H1 (cell line): ENCODE measurements around the gene TENT4A. TPM values are rescaled to one million over a fixed set of nuclear protein-coding genes. Genes with fewer than 3 reads are reported as not detected.

Experiments used
- CTCF ChIA-PET: fragments of 300-600 bp; sonication (Branson Sonifier 250); formaldehyde crosslinking; loops from one replicate; lab custom pipeline; 2021; ENCODE audit not compliant: partially characterized antibody; lab: Charles Lee
- POLR2A ChIA-PET: fragments of 300-600 bp; sonication (Branson Sonifier 250); formaldehyde crosslinking; loops from one replicate; lab custom pipeline; 2021; ENCODE audit warnings: inconsistent platforms; ENCODE audit not compliant: partially characterized antibody; lab: Charles Lee
- DNase-seq, 2 experiments: peaks; one replicate each; pipeline versions ENCODE4 v3.0.0 to v3.0.0-alpha.2; 2010 to 2022; ENCODE audit warnings: low spot score in 2 of 2, low read depth in 1 of 2, mixed read lengths in 1 of 2
- FAIRE-seq: peaks from 2 replicates; lab custom pipeline; 2011; peaks lifted over from hg19 to GRCh38; lab: Jason Lieb, UNC
- H2AFZ ChIP-seq: 2 replicates; pipeline ENCODE4 v1.8.1; 2012; ENCODE audit warnings: low read length, inconsistent platforms
- H2AK5ac ChIP-seq: 2 replicates; pipeline ENCODE4 v1.6.1; 2013; ENCODE audit warnings: low read depth, low read length
- H2BK120ac ChIP-seq: replicated peaks from 2 replicates; pipeline ENCODE3; 2013; ENCODE audit warnings: low read depth, low read length, inconsistent platforms
- H2BK12ac ChIP-seq: 2 replicates; pipeline ENCODE4 v1.6.1; 2013; ENCODE audit warnings: low read depth, low read length
- H2BK15ac ChIP-seq: 2 replicates; pipeline ENCODE4 v1.6.1; 2013; ENCODE audit warnings: low read length
- H2BK20ac ChIP-seq: 2 replicates; pipeline ENCODE4 v1.6.1; 2013; ENCODE audit warnings: low read length
- H2BK5ac ChIP-seq: 2 replicates; pipeline ENCODE4 v1.6.1; 2013; ENCODE audit warnings: low read depth, low read length
- H3K14ac ChIP-seq: 2 replicates; pipeline ENCODE4 v1.6.1; 2013; ENCODE audit warnings: inconsistent platforms; ENCODE audit not compliant: insufficient read length
- H3K18ac ChIP-seq: 2 replicates; pipeline ENCODE4 v1.6.1; 2013; ENCODE audit warnings: low read length; ENCODE audit errors: extremely low read depth
- H3K23ac ChIP-seq: 2 replicates; pipeline ENCODE4 v1.6.1; 2013; ENCODE audit warnings: inconsistent platforms; ENCODE audit not compliant: insufficient read length
- H3K23me2 ChIP-seq: 2 replicates; pipeline ENCODE4 v1.6.1; 2013; ENCODE audit warnings: low read depth, low read length
- H3K27ac ChIP-seq: 2 replicates; pipeline ENCODE4 v1.6.1; 2011; ENCODE audit warnings: low read depth, low read length, inconsistent platforms
- H3K27me3 ChIP-seq, 4 experiments: replicated peaks in 1 of 4; 1 replicate in 1 of 4; 2 replicates in 3 of 4; pipeline versions ENCODE4 v1.6.1 to v1.8.1; 2011 to 2013; ENCODE audit warnings: low read length in 3 of 4, mild to moderate bottlenecking in 3 of 4, inconsistent platforms in 2 of 4, mixed read lengths in 2 of 4, moderate library complexity in 1 of 4; ENCODE audit not compliant: control insufficient read depth in 3 of 4, insufficient read depth in 3 of 4; ENCODE audit errors: extremely low read depth in 1 of 4
- H3K36me3 ChIP-seq, 4 experiments: 2 replicates each; pipeline versions ENCODE4 v1.6.1 to v1.8.1; 2011 to 2013; ENCODE audit warnings: mild to moderate bottlenecking in 4 of 4, low read length in 3 of 4, moderate library complexity in 2 of 4, control low read depth in 1 of 4, inconsistent platforms in 1 of 4; ENCODE audit not compliant: insufficient read depth in 4 of 4, control insufficient read depth in 2 of 4
- H3K4ac ChIP-seq: replicated peaks from 2 replicates; pipeline ENCODE3; 2013; ENCODE audit warnings: low read length, low read depth, mixed read lengths, inconsistent platforms; ENCODE audit not compliant: insufficient read length
- H3K4me1 ChIP-seq, 4 experiments: replicated peaks in 1 of 4; 1 replicate in 1 of 4; 2 replicates in 3 of 4; pipeline versions ENCODE4 v1.6.1 to v1.8.1; 2011 to 2013; ENCODE audit warnings: low read length in 3 of 4, inconsistent platforms in 2 of 4, mixed read lengths in 1 of 4; ENCODE audit not compliant: insufficient read depth in 4 of 4, control insufficient read depth in 3 of 4
- H3K4me2 ChIP-seq, 2 experiments: 2 replicates each; pipeline versions ENCODE4 v1.6.1 to v1.8.1; 2011 to 2013; ENCODE audit warnings: low read depth in 2 of 2, low read length in 2 of 2, control low read depth in 1 of 2, inconsistent platforms in 1 of 2, mild to moderate bottlenecking in 1 of 2; ENCODE audit not compliant: insufficient read depth in 1 of 2
- H3K4me3 ChIP-seq, 4 experiments: fragments of 200-600, 300-600 bp in 1 of 4; sonication (generic), shearing (Covaris generic), sonication (Bioruptor Twin) in 1 of 4; 2 replicates each; pipeline versions ENCODE4 v1.5.1 to v1.8.1; 2011 to 2016; ENCODE audit warnings: low read length in 4 of 4, low read depth in 3 of 4, control low read depth in 2 of 4, inconsistent platforms in 2 of 4, mild to moderate bottlenecking in 2 of 4, mixed read lengths in 1 of 4, moderate library complexity in 1 of 4; ENCODE audit not compliant: insufficient read depth in 2 of 4; ENCODE audit errors: extremely low read depth in 1 of 4
- H3K56ac ChIP-seq: replicated peaks from 2 replicates; pipeline ENCODE3; 2013; ENCODE audit warnings: low read depth, mild to moderate bottlenecking, mixed read lengths, low read length, inconsistent platforms; ENCODE audit not compliant: insufficient read length
- H3K79me1 ChIP-seq: 2 replicates; pipeline ENCODE4 v1.6.1; 2013; ENCODE audit warnings: low read depth, low read length, control low read depth
- H3K79me2 ChIP-seq, 2 experiments: 2 replicates each; pipeline versions ENCODE4 v1.6.1 to v1.8.1; 2012 to 2013; ENCODE audit warnings: low read length in 2 of 2, mild to moderate bottlenecking in 2 of 2, inconsistent platforms in 1 of 2; ENCODE audit not compliant: insufficient read depth in 2 of 2, control insufficient read depth in 1 of 2
- H3K9ac ChIP-seq, 4 experiments: replicated peaks in 1 of 4; 1 replicate in 1 of 4; 2 replicates in 3 of 4; pipeline versions ENCODE4 v1.6.1 to v1.8.1; 2011 to 2013; ENCODE audit warnings: low read depth in 3 of 4, low read length in 3 of 4, control low read depth in 2 of 4, mild to moderate bottlenecking in 2 of 4, moderate library complexity in 2 of 4, inconsistent platforms in 1 of 4; ENCODE audit errors: extremely low read depth in 1 of 4
- H3K9me3 ChIP-seq, 2 experiments: 2 replicates each; pipeline versions ENCODE4 v1.6.1 to v1.8.1; 2012 to 2013; ENCODE audit warnings: mild to moderate bottlenecking in 2 of 2, moderate library complexity in 2 of 2, control low read depth in 1 of 2, inconsistent platforms in 1 of 2, low read depth in 1 of 2, low read length in 1 of 2, mixed read lengths in 1 of 2; ENCODE audit not compliant: insufficient read depth in 2 of 2
- H4K20me1 ChIP-seq, 2 experiments: replicated peaks in 1 of 2; 2 replicates each; pipeline versions ENCODE3 to v1.8.1; 2011 to 2013; ENCODE audit warnings: inconsistent platforms in 2 of 2, low read length in 2 of 2, mild to moderate bottlenecking in 1 of 2; ENCODE audit not compliant: insufficient read depth in 2 of 2, control insufficient read depth in 1 of 2
- H4K5ac ChIP-seq: 2 replicates; pipeline ENCODE4 v1.6.1; 2013; ENCODE audit warnings: low read length, low read depth, mixed read lengths, inconsistent platforms; ENCODE audit not compliant: insufficient read length
- H4K8ac ChIP-seq: 2 replicates; pipeline ENCODE4 v1.8.0; 2013; ENCODE audit warnings: mild to moderate bottlenecking, moderate library complexity, low read length, inconsistent platforms; ENCODE audit not compliant: insufficient read depth; ENCODE audit errors: extremely low read depth
- H4K91ac ChIP-seq: replicated peaks from 2 replicates; pipeline ENCODE3; 2013; ENCODE audit warnings: low read length, mixed read lengths, inconsistent platforms; ENCODE audit not compliant: insufficient read length
- BRCA1 ChIP-seq: IDR thresholded peaks from 2 replicates; pipeline ENCODE4 v1.6.1; 2012; ENCODE audit warnings: low read depth, low read length, improper control_type of control experiment
- CTBP2 ChIP-seq: IDR thresholded peaks from 2 replicates; pipeline ENCODE4 v1.7.0; 2011; ENCODE audit warnings: borderline replicate concordance, mild to moderate bottlenecking, moderate library complexity, mixed read lengths, low read length; ENCODE audit not compliant: insufficient read depth, insufficient read length
- POU5F1 ChIP-seq: IDR thresholded peaks from 2 replicates; pipeline ENCODE4 v1.6.1; 2011; ENCODE audit warnings: low read depth, mild to moderate bottlenecking, low read length, moderate library complexity
- RAD21 ChIP-seq, 2 experiments: IDR thresholded peaks in 1 of 2; conservative IDR thresholded peaks in 1 of 2; 2 replicates each; pipeline ENCODE4 v1.6.1; 2011; ENCODE audit warnings: low read depth in 2 of 2, low read length in 2 of 2, improper control_type of control experiment in 1 of 2, inconsistent platforms in 1 of 2, mild to moderate bottlenecking in 1 of 2, moderate library complexity in 1 of 2
- TCF12 ChIP-seq: IDR thresholded peaks from 2 replicates; pipeline ENCODE4 v1.6.1; 2011; ENCODE audit warnings: low read depth, mild to moderate bottlenecking, low read length
- USF2 ChIP-seq: IDR thresholded peaks from 2 replicates; pipeline ENCODE4 v1.6.1; 2011; ENCODE audit warnings: low read length, improper control_type of control experiment
- WGBS, 2 experiments: shearing (Covaris generic) in 1 of 2; methylation state at CpG; one replicate each; pipeline versions ENCODE4 v1.1.6 to v1.1.7; 2013 to 2015; ENCODE audit warnings: low lambda C conversion rate in 2 of 2, mixed read lengths in 2 of 2, inconsistent platforms in 1 of 2, low coverage in 1 of 2, missing lambda C conversion rate in 1 of 2; ENCODE audit not compliant: insufficient replicate concordance in 2 of 2, insufficient coverage in 1 of 2, insufficient read length in 1 of 2; ENCODE audit errors: extremely low coverage in 1 of 2, missing lambda C conversion rate in 1 of 2; 5-methylcytosine and 5-hydroxymethylcytosine counted together
- polyA plus RNA-seq, 7 experiments: library from polyadenylated mRNA; depleted of rRNA in 3 of 7; stranded (reverse) in 5 of 7; unstranded in 2 of 7; fragments of >200 nt in 5 of 7; fragments of 200-250 nt in 2 of 7; gene quantifications; 1 replicate in 5 of 7; 2 replicates in 1 of 7; 4 replicates in 1 of 7; pipeline versions ENCODE4 v1.2.1 to v1.2.3, GENCODE V29; 2011 to 2013; ENCODE audit warnings: missing spikeins in 2 of 7, mixed read lengths in 2 of 7
- total RNA-seq: library from RNA; stranded (reverse); fragmentation: NEBNext Ultra II Directional; extraction: Animal tissue kit (Norgen Biotek cat#: 25700); gene quantifications from 2 replicates; pipeline ENCODE4 v1.2.1, GENCODE V29; 2021

TENT4A gene
- total and polyA plus RNA-seq, 2 of the 8 experiments (the other 6 are each of a cell fraction or from before 2014, with no cell fraction given) = 8.9 to 25.1 TPM

DNA sequence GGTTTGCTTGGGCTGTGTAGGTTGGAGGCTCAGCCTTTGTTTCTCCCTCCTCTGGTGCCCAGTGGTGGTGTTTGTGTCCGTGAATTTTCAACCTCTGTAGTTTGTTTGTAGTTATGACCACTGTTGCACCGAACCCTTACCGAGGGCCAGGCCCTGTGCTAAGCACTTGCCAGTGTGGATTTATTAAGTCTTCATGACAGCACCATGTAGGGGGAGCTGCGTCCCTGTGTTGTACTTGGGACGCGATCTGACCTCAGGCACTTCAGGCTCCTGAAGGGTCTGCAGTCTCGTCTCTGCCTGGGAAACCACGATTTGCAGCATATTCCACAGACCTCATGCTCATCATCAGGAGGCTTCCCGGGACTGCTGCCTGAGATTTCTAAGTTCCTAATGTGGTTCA, 12.8 kb downstream of the TENT4A start:
- CTCF ChIA-PET = interaction anchor here (0.8 to 1.9 kb wide), 4 partner anchors 10 to 40 kb away, joined by 3 to 6 read pairs (median 4); no protein-coding TSS in a partner anchor
- POLR2A ChIA-PET = interaction anchor here (0.5 to 1.4 kb wide), 3 partner anchors 8 to 1170 kb away, joined by 3 to 6 read pairs (median 4); partner anchors contain the start of genes NSUN2 and SRD5A1
- no peak overlapping the region for H2BK120ac ChIP-seq
- H3K4me1 ChIP-seq = peaks cover 3 to 16% (median 9%) of the 10 kb centered on the region in 4 experiments
- no peak overlapping the region for H3K4me3 ChIP-seq
- no peak overlapping the region for H4K5ac ChIP-seq
- peak overlapping the region; percentile 71; the same call in 1 of the 2 replicates for H2BK5ac ChIP-seq
- H3K23ac ChIP-seq = no peak overlapping the region
- no peak overlapping the region for H2BK15ac ChIP-seq
- no peaks in the 10 kb centered on the region for H3K23me2 ChIP-seq
- no peaks in the 10 kb centered on the region for H3K27me3 ChIP-seq
- H2BK12ac ChIP-seq = no peak overlapping the region
- FAIRE-seq (no peak), DNase-seq (no peak)
- no peak overlapping the region for H2BK20ac ChIP-seq
- 91% methylated on average over 9 of the region's 9 CpGs; no CpG with 5 or more reads in 1 of the 2 experiments for WGBS, 2 experiments
- no peaks in the 10 kb centered on the region for H3K36me3 ChIP-seq
- peaks cover 9 to 97% of the 10 kb centered on the region in 2 experiments; a peak in 3 of 4 replicates for H3K79me2 ChIP-seq
- no peak overlapping the region for H3K56ac ChIP-seq
- H2AK5ac ChIP-seq = no peak overlapping the region
- H3K4ac ChIP-seq = no peak overlapping the region
- TF ChIP-seq RAD21 (IDR thresholded peaks at IDR 0.05 in 1 of 2, conservative IDR thresholded peaks at IDR 0.05 in 1 of 2; ENCODE audit: low read depth in 2 of 2, low read length in 2 of 2) = no peak
- no peak for TF ChIP-seq USF2
- no peak for TF ChIP-seq CTBP2
- no peak for TF ChIP-seq TCF12
- no peak for TF ChIP-seq BRCA1
- no peak for TF ChIP-seq POU5F1
- H2AFZ ChIP-seq = no peak overlapping the region
- H4K20me1 ChIP-seq = peaks cover 37 to 58% of the 10 kb centered on the region in 2 experiments
- no peak overlapping the region for H3K14ac ChIP-seq
- no peak overlapping the region for H3K27ac ChIP-seq
- no peak overlapping the region; the same call in 1 of the 2 replicates for H4K8ac ChIP-seq
- no peak overlapping the region for H4K91ac ChIP-seq
- H3K18ac ChIP-seq = no peak overlapping the region
- H3K9me3 ChIP-seq = no peaks in the 10 kb centered on the region
- peaks cover 38% of the 10 kb centered on the region for H3K79me1 ChIP-seq
- no peak overlapping the region for H3K9ac ChIP-seq
- no peak overlapping the region for H3K4me2 ChIP-seq
